DMS53 (cell line): ENCODE results near the gene INPP4B.
"Not testable (repeated sequence)": the region's sequence is repeated elsewhere in the genome, so short reads cannot be mapped to it uniquely, and the experiment has no call there.

Experiments
- DNase-seq: peaks from one replicate; lab custom pipeline; 2025; lab: John Stamatoyannopoulos, UW

INPP4B gene

GRCh38 chr4:142085513-142086292, 760.4 kb downstream of the INPP4B start:
- no peak for DNase-seq

- DNase-seq: no peak
Measured at GRCh38 chr4:142083264-142083663, 762.8 kb downstream of the INPP4B start.

GRCh38 chr4:142081025-142081424, 765.1 kb downstream of the INPP4B start:
- no peak for DNase-seq

GRCh38 chr4:142079959-142080358, 766.1 kb downstream of the INPP4B start:
- no peak for DNase-seq

DNA sequence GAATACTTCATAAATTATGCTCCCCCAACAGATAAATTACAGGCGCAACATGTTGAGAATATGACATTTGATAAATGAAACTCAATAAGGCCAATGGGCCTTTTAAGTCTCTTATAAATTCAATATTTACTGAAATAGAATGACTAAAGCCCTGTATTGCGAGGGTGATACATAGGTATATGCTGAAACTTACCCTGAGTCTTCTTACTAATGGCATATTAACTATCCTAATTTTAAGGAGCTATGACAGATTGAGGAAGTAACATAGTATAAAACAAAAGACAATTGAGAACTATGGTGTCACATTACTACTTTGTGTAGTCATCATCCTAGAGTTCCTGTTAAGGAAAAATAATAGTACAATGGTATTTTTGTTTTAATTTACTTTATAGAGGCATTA, 769.1 kb downstream of the INPP4B start:
- DNase-seq: no peak

DNA sequence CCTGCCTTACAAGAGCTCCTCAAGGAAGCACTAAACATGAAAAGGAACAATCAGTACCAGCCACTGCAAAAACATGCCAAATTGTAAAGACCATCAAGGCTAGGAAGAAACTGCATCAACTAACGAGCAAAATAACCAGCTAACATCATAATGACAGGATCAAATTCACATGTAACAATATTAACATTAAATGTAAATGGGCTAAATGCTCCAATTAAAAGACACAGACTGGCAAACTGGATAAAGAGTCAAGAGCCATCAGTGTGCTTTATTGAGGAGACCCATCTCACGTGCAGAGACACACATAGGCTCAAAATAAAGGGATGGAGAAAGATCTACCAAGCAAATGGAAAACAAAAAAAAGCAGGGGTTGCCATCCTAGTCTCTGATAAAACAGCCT, 777.8 kb downstream of the INPP4B start:
- DNase-seq: not testable (repeated sequence)

- DNase-seq: not testable (repeated sequence)
Measured at GRCh38 chr4:142066562-142066961, 779.5 kb downstream of the INPP4B start.

GRCh38 chr4:142065086-142065647, 780.9 kb downstream of the INPP4B start:
- no peak for DNase-seq

DNA sequence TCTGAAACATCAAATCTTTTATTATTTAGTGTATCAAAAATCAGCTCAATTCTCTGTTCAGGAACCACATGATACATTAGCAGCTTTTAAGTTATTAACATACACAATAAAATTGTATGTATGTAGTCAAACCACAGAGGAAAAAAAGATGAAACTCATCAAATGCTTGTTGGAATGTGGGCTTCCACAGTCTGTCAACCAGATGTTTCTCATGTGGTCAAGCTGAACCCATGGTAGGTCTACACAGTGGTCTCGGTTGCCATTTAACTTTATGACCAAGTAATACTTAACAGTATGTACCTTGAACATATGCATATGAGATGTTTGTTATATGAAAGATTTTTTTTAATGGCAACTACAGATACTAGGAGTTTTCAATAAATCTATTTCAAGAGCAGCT, 781.9 kb downstream of the INPP4B start:
- no peak for DNase-seq

GRCh38 chr4:142045996-142046395, 800.1 kb downstream of the INPP4B start:
- no peak for DNase-seq

DNA sequence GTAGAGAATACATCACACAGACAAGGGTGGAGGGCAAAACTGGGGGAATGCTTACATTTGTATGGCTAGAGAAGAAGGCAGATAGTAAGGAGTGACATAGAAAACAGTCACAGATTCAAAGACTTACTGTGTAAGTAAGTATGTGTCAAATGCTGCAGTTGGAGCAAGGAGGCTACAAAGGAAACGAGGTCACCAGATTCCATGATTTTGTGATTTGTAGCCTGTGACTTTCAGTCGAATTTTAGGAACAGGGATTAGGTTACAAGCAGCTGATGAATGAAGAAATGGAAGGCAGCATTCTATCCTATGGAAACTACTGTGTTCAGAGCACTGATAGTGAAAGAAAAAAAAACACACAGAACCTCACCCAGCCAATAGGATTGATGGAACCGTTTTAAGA, 801.8 kb downstream of the INPP4B start:
- no peak for DNase-seq

DNA sequence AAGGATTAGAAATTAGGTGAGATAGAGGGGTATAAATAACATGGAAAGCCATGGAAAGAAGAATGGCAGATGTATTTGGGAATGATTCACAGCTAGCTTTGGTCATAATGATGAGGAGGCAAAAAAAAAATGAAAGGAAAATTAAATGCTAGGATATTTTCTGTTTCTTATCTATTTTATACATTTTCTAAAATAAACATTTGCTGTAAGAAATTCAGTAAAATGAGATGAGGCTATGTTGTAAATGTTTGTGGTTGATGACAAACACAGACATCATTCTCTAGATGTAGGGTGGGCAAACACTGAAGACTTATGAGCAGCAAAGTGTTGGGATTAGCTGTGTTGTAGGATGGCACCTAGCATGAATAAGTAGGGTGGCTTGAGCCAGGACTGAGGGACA, 802.6 kb downstream of the INPP4B start:
- no peak for DNase-seq

- DNase-seq: no peak
Measured at GRCh38 chr4:142041788-142042187, 804.3 kb downstream of the INPP4B start.

- DNase-seq: no peak
Measured at GRCh38 chr4:142040043-142040442, 806.1 kb downstream of the INPP4B start.

- DNase-seq: peak; percentile 2
Measured at GRCh38 chr4:142036795-142037583, 809.1 kb downstream of the INPP4B start.

DNA sequence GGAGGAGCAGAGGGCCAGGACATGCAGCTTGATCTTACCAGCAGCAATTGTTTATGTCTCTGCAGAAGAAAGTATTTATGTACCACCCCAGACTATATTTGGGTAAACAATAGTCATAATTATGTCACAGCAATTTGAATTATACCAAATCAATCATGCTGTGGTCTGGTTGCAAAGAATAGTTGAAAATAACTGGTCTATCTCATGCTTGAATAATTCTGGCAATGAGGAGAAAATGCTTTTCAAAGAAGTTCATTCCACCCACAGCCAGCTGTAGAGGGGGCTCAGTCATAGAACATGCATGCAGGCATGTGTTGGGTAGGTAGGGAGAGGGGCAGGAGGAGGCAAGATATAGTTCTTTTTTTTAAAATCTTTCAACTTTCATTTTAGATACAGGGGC, 810.5 kb downstream of the INPP4B start:
- no peak for DNase-seq

DNA sequence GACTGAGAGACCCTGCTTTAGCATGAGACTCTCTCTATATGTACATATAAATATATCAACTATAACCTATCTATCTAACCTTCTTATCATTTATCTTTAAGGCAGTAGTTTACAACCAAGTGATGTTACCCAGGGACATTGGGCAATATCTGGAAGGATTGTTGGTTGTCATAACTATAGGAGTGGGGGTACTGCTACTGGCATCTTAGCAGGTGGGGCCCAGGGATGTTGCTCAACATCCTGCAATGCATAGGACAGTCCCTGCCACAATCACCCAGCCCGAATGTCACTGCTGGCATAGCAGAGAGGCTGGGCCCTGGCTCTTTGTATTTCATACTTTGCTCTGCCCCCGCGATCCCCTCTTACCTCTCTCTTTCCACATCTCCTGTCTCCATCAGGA, 812.0 kb downstream of the INPP4B start:
- no peak for DNase-seq

- no peak for DNase-seq
Measured at GRCh38 chr4:142030010-142030409, 816.1 kb downstream of the INPP4B start.

DNA sequence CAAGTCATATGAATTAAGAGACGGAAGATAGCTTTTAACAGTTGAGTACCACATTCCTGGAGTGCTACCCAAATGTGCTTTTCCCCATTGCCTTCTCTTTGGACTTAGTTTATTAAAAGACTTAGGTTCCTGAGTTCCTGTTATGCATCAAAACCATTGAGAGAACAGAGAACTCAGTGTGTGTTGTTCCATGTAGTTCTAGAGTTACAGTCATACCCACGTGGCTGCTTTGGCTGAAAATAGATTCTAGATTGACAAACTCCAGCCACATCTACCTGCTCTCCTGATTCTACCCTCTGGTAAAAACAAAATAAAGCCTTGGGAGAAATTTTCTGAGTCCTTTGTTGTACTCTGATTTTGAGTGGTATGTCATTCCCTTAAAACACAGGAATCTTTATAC, 824.3 kb downstream of the INPP4B start:
- no peak for DNase-seq

- no peak for DNase-seq
Measured at GRCh38 chr4:142021181-142021580, 824.9 kb downstream of the INPP4B start.

DNA sequence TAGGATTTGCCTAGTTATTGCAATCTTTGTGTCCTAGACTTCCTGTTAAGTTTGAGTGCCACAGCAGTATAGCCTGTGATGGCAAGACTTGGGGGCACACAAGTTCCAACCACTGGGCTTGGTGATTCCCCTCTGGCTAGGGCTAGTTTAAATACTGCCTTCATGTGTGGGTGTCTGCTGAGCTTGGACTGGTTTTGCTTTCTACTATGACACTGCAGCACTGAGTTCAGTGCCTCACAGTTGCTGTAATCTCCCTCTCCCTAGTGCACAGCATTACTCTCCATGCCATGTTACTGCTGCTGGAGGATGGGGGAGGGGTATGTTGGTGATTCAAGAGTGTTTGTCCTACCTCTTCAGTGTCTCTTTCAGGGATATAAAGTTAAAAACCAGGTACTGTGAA, 830.1 kb downstream of the INPP4B start:
- DNase-seq: peak; percentile 61

GRCh38 chr4:142009751-142010150, 836.4 kb downstream of the INPP4B start:
- DNase-seq: no peak

- DNase-seq: no peak
Measured at GRCh38 chr4:142005519-142005918, 840.6 kb downstream of the INPP4B start.
